HG03558 (cell line): ENCODE results near the gene CLPTM1.
"Not testable (repeated sequence)": the region's sequence is repeated elsewhere in the genome, so short reads cannot be mapped to it uniquely, and the experiment has no call there.

ENCODE experiments used
- ATAC-seq: cut with Tn5 transposase; IDR thresholded peaks from one replicate; pipeline ENCODE4 v1.9.1; 2021; ENCODE audit warnings: moderate number of reproducible peaks; ENCODE audit not compliant: unreplicated experiment; ENCODE audit errors: extremely low read depth

The CLPTM1 gene, protein sequence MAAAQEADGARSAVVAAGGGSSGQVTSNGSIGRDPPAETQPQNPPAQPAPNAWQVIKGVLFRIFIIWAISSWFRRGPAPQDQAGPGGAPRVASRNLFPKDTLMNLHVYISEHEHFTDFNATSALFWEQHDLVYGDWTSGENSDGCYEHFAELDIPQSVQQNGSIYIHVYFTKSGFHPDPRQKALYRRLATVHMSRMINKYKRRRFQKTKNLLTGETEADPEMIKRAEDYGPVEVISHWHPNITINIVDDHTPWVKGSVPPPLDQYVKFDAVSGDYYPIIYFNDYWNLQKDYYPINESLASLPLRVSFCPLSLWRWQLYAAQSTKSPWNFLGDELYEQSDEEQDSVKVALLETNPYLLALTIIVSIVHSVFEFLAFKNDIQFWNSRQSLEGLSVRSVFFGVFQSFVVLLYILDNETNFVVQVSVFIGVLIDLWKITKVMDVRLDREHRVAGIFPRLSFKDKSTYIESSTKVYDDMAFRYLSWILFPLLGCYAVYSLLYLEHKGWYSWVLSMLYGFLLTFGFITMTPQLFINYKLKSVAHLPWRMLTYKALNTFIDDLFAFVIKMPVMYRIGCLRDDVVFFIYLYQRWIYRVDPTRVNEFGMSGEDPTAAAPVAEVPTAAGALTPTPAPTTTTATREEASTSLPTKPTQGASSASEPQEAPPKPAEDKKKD

DNA sequence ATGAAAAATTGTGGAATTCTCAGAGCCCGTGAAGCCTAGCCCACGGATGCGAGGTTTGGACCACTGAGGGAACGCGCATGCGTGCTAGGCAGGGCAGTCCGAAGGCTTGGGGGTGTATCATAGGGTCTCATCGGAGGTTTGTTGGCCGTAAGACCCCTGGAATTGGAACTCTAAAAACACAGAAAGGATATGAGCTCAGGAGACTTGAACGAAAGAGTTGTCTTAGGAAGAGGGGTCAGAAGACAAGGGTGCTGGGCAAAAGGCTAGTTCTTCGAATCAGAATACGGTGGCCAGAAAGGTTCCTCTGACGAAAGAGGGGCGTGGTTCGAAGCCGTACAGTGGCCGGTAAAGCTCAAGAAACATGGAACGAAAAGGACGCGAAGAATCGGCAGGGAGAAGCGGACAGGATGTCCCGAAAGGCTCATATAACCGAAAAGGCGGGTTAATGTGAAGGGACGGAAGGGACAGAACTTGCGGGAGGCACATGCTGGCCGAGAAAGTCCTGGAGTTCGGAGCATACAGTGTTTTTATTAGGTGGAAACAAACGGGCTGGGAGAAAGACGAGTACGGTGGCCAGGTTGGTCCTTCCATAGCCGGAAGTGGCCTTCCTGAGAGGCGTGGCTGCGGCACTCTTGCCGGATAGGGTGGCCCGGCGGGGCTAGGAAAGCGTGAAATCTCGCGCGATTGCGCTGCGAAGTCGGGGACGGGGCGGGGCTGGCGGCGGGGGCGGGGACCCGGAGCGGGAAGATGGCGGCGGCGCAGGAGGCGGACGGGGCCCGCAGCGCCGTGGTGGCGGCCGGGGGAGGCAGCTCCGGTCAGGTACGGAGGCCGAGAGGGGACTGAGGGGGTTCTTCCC, at the start of gene CLPTM1:
CLPTM1 (plus strand) TSS at position 732 of the 856 bp plus-strand sequence; CDS start at position 748, 16 bp downstream.
- peak; percentile 63 for ATAC-seq

DNA sequence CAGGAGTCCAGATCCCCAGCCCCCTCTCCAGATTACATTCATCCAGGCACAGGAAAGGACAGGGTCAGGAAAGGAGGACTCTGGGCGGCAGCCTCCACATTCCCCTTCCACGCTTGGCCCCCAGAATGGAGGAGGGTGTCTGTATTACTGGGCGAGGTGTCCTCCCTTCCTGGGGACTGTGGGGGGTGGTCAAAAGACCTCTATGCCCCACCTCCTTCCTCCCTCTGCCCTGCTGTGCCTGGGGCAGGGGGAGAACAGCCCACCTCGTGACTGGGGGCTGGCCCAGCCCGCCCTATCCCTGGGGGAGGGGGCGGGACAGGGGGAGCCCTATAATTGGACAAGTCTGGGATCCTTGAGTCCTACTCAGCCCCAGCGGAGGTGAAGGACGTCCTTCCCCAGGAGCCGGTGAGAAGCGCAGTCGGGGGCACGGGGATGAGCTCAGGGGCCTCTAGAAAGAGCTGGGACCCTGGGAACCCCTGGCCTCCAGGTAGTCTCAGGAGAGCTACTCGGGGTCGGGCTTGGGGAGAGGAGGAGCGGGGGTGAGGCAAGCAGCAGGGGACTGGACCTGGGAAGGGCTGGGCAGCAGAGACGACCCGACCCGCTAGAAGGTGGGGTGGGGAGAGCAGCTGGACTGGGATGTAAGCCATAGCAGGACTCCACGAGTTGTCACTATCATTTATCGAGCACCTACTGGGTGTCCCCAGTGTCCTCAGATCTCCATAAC, 49.6 kb upstream of the CLPTM1 start, which contains the start of gene APOE:
APOE (plus strand) TSS at position 360 of the 724 bp plus-strand sequence. CDS start 829 bp downstream, outside the sequence.
- no peak for ATAC-seq

DNA sequence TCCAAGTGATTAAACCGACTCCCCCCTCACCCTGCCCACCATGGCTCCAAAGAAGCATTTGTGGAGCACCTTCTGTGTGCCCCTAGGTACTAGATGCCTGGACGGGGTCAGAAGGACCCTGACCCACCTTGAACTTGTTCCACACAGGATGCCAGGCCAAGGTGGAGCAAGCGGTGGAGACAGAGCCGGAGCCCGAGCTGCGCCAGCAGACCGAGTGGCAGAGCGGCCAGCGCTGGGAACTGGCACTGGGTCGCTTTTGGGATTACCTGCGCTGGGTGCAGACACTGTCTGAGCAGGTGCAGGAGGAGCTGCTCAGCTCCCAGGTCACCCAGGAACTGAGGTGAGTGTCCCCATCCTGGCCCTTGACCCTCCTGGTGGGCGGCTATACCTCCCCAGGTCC, 47.6 kb upstream of the CLPTM1 start:
- no peak for ATAC-seq

DNA sequence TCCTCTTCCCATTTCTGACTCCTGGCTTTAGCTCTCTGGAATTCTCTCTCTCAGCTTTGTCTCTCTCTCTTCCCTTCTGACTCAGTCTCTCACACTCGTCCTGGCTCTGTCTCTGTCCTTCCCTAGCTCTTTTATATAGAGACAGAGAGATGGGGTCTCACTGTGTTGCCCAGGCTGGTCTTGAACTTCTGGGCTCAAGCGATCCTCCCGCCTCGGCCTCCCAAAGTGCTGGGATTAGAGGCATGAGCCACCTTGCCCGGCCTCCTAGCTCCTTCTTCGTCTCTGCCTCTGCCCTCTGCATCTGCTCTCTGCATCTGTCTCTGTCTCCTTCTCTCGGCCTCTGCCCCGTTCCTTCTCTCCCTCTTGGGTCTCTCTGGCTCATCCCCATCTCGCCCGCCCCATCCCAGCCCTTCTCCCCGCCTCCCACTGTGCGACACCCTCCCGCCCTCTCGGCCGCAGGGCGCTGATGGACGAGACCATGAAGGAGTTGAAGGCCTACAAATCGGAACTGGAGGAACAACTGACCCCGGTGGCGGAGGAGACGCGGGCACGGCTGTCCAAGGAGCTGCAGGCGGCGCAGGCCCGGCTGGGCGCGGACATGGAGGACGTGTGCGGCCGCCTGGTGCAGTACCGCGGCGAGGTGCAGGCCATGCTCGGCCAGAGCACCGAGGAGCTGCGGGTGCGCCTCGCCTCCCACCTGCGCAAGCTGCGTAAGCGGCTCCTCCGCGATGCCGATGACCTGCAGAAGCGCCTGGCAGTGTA, 46.9 kb upstream of the CLPTM1 start:
- no peak for ATAC-seq

DNA sequence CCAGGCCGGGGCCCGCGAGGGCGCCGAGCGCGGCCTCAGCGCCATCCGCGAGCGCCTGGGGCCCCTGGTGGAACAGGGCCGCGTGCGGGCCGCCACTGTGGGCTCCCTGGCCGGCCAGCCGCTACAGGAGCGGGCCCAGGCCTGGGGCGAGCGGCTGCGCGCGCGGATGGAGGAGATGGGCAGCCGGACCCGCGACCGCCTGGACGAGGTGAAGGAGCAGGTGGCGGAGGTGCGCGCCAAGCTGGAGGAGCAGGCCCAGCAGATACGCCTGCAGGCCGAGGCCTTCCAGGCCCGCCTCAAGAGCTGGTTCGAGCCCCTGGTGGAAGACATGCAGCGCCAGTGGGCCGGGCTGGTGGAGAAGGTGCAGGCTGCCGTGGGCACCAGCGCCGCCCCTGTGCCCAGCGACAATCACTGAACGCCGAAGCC, 46.3 kb upstream of the CLPTM1 start:
- no peak for ATAC-seq

DNA sequence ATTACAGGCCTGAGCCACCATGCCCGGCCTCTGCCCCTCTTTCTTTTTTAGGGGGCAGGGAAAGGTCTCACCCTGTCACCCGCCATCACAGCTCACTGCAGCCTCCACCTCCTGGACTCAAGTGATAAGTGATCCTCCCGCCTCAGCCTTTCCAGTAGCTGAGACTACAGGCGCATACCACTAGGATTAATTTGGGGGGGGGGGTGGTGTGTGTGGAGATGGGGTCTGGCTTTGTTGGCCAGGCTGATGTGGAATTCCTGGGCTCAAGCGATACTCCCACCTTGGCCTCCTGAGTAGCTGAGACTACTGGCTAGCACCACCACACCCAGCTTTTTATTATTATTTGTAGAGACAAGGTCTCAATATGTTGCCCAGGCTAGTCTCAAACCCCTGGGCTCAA, 45.4 kb upstream of the CLPTM1 start:
- ATAC-seq = no peak

DNA sequence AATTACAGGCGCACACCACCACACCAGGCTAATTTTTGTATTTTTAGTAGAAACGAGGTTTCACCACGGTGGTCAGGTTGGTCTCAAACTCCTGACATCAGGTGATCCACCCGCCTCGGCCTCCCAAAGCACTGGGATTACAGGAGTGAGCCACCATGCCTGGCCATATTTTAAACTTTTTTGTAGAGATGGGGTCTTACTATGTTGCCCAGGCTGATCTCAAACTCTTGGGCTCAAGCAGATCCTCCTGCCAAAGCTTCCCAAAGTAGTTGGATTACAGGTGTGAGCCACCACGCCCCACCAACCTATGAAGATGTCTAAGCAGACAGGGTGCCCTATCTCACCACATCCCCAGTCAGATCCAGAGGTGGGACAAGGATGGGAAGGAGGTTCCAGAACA, 43.3 kb upstream of the CLPTM1 start:
- ATAC-seq = not testable (repeated sequence)

DNA sequence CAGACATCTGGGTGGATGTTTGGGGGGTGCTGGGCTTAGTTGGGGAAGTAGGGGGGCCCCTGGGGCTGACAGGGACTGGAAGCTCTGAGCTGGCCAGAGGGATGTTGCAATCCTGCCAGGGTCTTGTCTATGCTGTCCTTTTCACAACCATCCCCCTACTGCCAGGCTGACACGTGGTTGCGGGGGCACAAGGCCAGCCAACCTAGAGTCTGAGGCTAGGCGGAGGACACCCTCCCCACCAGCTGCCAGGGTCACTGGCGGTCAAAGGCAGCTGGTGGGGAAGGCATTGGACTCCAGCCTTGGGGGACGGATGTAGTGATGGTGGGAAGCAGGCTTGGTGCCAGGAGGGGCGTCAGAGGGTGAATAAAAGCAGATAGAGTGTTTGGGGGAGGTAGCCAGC, 42.3 kb upstream of the CLPTM1 start:
- ATAC-seq = no peak

DNA sequence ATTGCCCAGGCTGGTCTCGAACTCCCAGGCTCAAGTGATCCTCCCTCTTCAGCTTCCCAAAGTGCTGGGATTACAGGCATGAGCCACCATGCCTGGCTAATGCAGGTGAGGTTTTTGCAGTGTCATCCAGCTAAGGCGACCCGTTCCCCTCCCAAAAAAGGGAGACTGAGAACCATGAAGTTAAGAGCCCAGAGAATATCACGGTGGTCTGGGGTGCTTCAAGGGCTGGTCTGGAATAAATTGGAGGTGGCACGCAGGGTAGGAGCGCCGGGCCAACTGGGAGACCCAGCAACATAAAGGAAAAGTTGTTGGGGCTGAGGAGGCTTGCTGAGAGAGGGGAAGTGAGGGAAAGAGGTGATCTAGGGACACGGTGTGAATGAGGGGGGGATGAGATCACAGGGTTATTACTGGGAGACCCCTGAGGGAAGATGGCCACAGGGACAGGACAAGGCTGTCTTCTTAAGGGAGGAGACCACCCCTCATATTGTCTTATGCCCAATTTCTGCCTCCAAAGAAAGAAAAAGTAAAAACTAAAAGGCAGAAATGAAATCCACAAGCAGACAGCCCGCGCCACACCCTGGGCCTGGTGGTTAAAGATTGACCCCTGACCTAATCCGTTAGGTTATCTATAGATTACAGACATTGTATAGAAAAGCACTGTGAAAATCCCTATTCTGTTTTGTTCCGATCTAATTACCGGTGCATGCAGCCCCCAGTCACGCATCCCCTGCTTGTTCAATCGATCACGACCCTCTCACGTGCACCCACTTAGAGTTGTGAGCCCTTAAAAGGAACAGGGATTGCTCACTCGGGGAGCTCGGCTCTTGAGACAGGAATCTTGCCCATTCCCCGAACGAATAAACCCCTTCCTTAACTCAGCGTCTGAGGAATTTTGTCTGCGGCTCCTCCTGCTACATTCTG, 41.4 kb upstream of the CLPTM1 start:
- not testable (repeated sequence) for ATAC-seq

DNA sequence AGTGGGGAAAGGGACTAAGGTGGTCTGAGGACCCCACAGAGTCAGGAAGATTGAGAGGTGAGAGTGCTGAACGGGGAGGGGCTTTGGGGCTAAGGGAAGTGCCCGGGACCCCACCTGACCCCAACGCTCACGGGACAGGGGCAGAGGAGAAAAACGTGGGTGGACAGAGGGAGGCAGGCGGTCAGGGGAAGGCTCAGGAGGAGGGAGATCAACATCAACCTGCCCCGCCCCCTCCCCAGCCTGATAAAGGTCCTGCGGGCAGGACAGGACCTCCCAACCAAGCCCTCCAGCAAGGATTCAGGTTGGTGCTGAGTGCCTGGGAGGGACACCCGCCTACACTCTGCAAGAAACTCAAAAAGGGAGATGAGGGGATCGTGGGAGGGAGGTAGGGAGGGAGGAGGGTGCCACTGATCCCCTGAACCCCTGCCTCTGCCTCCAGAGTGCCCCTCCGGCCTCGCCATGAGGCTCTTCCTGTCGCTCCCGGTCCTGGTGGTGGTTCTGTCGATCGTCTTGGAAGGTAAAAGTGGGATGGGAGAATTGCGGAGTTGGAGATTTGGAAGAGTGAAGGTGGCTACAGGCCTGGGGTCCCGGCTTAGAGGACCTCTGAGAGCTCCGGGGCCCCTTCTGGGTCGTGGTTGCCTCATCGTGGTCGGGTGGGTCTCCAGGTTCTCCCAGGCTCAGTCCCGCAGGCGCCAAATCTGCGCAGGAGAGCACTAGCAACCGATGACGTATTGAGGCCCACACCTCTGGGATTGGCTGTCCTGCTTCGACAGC, 40.6 kb upstream of the CLPTM1 start, which contains the start of gene APOC1:
APOC1 (plus strand) TSS at position 176 of the 774 bp plus-strand sequence; CDS start at position 460, 284 bp downstream.
- not testable (repeated sequence) for ATAC-seq

DNA sequence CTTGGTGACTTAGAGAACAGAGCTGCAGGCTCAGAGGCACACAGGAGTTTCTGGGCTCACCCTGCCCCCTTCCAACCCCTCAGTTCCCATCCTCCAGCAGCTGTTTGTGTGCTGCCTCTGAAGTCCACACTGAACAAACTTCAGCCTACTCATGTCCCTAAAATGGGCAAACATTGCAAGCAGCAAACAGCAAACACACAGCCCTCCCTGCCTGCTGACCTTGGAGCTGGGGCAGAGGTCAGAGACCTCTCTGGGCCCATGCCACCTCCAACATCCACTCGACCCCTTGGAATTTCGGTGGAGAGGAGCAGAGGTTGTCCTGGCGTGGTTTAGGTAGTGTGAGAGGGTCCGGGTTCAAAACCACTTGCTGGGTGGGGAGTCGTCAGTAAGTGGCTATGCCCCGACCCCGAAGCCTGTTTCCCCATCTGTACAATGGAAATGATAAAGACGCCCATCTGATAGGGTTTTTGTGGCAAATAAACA, 30.9 kb upstream of the CLPTM1 start:
- ATAC-seq = no peak

DNA sequence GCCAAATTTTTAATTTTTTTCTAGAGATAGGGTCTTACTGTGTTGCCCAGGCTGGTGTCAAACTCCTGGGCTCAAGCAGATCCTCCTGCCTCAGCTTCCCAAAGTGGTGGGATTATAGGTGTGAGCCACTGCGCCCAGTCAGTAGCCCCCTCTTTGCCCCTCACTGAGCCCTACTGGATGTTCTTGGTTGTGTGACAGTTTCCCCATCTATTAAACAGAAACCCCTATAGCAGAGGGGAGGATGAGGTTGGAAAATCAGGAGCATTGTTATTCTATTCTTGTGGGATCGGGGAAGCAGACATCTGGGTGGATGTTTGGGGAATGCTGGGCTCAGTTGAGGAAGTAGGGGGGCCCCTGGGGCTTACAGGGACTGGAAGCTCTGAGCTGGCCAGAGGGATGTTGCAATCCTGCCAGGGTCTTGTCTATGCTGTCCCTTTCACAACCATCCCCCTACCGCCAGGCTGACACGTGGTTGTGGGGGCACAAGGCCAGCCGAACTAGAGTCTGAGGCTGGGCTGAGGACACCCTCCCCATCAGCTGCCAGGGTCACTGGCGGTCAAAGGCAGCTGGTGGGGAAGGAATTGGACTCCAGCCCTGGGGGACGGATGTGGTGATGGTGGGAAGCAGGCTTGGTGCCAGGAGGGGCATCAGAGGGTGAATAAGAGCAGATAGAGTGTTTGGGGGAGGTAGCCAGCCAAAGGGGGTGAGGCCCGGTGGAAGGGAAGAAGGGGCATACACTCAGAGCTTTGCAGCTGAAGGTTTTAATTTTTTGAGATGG, 29.9 kb upstream of the CLPTM1 start:
- no peak for ATAC-seq

DNA sequence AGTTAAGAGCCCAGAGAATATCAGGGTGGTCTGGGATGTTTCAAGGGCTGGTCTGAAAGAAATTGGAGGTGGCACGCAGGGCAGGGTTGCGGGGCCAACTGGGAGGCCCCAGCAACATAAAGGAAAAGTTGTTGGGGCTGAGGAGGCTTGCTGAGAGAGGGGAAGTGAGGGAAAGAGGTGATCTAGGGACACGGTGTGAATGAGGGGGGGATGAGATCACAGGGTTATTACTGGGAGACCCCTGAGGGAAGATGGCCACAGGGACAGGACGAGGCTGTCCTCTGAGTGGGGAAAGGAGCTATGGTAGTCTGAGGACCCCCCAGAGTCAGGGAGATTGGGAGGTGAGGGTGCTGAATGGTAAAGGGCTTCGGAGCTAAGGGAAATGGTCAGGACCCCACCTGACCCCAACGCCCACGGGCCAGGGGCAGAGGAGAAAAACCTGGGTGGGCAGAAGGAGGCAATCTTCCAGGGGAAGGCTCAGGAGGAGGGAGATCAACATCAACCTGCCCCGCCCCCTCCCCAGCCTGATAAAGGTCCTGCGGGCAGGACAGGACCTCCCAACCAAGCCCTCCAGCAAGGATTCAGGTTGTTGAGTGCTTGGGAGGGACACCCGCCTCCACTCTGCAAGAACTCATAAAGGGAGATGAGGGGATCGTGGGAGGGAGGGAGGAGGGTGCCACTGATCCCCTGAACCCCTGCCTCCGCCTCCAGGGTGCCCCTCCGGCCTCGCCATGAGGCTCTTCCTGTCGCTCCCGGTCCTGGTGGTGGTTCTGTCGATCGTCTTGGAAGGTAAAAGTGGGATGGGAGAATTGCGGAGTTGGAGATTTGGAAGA, 28.7 kb upstream of the CLPTM1 start:
- not testable (repeated sequence) for ATAC-seq

DNA sequence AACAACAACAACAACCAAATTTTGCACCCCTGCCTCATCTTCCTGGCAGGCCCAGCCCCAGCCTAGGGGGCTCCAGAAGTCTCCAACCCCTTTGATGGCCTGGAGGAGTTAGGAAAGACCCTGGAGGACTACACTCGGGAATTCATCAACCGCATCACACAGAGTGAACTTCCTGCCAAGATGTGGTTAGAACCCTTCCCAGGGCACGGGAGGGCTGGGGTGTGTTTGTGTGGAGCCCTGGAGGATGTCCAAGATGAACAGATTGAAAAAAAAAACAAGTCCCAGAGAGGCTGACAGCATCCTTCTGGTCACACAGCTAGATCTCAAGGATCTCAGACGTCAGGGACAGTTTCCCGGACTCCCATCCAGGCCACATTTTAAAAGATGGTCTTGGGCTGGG, 27.4 kb upstream of the CLPTM1 start:
- no peak for ATAC-seq

DNA sequence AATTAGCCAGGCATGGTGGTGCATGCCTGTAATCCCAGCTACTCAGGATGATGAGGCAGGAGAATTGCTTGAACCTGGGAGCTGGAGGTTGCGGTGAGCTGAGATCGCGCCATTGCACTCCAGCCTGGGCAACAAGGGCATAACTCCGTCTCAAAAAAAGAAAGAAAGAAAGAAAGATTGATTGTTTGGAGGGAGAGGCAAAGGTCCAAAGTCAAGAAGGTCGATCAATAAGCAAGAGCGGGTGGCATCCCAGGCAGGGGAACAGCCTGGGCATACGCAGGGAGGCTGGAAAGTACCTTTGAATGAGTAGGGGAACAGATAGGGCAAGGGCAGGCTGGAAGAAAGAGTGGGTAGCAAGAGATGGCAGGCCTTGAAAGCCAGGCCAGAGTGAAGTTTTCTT, 25.1 kb upstream of the CLPTM1 start:
- ATAC-seq = no peak

DNA sequence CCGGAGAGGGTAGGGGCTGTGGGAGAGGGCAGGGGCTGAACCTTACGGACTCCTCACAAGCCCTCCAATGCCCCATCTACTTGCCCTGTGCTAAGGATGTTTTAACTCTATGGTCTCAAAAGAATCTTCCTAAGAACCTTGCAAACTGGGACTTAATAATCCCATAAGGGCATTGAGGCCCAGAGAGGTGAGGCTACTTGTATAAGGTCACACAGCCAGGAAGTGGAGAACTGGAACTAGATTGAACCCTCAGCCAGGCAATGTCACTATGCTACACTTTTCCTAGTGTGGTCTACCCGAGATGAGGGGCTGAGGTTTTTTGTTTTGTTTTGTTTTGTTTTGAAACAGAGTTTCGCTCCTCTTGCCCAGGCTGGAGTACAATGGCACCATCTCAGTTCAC, 23.6 kb upstream of the CLPTM1 start:
- ATAC-seq = no peak
